OCI-LY3 (cell line): ENCODE data around the gene CPEB1.
"Not testable (repeated sequence)": the region's sequence is repeated elsewhere in the genome, so short reads cannot be mapped to it uniquely, and the experiment has no call there.

Source experiments
- EZH2phosphoT487 ChIP-seq: fragments of 200-600 bp; shearing (Covaris generic); IDR thresholded peaks from 2 replicates; pipeline ENCODE4 v1.6.1; 2018; ENCODE audit warnings: antibody characterized with exemption, mixed run types, low read depth
- TF ChIP-seq, protein P1 (sequence below): fragments of 200-600, 300-600 bp; sonication (generic); IDR thresholded peaks from 2 replicates; pipeline ENCODE4 v1.5.1; 2014; ENCODE audit warnings: antibody characterized with exemption, low read length, low read depth

DNA sequence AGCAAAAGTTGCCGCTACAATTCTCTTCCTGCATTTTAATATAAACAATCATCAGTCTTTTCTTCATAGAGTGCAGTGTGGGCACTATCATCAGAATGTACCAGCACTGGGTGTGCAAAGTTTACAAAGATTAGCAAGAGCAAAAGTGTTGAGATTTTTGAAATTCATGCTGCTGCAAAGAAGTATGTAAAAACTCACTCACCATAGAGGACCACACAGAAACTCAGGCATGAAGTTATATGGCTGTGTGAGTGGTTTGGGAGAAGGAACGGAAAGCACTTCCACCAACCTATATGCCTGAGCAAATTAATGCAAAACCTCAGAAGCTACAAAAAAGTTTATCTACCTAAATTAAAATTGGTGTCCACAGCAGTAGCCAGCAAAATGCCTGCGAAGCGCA, 139.5 kb downstream of the CPEB1 start:
- TF ChIP-seq, protein P1, sequence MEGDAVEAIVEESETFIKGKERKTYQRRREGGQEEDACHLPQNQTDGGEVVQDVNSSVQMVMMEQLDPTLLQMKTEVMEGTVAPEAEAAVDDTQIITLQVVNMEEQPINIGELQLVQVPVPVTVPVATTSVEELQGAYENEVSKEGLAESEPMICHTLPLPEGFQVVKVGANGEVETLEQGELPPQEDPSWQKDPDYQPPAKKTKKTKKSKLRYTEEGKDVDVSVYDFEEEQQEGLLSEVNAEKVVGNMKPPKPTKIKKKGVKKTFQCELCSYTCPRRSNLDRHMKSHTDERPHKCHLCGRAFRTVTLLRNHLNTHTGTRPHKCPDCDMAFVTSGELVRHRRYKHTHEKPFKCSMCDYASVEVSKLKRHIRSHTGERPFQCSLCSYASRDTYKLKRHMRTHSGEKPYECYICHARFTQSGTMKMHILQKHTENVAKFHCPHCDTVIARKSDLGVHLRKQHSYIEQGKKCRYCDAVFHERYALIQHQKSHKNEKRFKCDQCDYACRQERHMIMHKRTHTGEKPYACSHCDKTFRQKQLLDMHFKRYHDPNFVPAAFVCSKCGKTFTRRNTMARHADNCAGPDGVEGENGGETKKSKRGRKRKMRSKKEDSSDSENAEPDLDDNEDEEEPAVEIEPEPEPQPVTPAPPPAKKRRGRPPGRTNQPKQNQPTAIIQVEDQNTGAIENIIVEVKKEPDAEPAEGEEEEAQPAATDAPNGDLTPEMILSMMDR: not testable (repeated sequence)
- not testable (repeated sequence) for TF ChIP-seq EZH2phosphoT487
